ENCODE results near the gene RBM17. TPM values are rescaled to one million over a fixed set of nuclear protein-coding genes. Genes with fewer than 3 reads are reported as not detected.
A peak's percentile ranks its signal among the peaks of the same experiment; 100 is the strongest.
"Not testable (repeated sequence)": the region's sequence is repeated elsewhere in the genome, so short reads cannot be mapped to it uniquely, and the experiment has no call there.

Gene RBM17
- total and polyA plus RNA-seq, 4 donors: 16.5 to 44.8 (median 34.1) TPM

GRCh38 chr10:6140965-6141295 is 52.1 kb downstream of the RBM17 start:
- Histone ChIP-seq H3K27ac (ENCODE audit: low read depth in 1 of 2, low read length in 2 of 2) (peak overlapping the region in 1 of 2 donors; percentile 41), H3K27me3 (ENCODE audit: control insufficient read depth in 4 of 4, insufficient read depth in 4 of 4, low read length in 3 of 4) (no peaks in the 10 kb centered on the region), H3K4me3 (ENCODE audit: low read depth in 1 of 3, low read length in 3 of 3) (peak overlapping the region in 2 of 3 donors; percentile 5 to 41), H3K36me3 (ENCODE audit: control insufficient read depth in 4 of 4, insufficient read depth in 3 of 4, low read depth in 1 of 4, low read length in 3 of 4) (no peaks in the 10 kb centered on the region), H3K9ac (ENCODE audit: low read depth in 1 of 2, low read length in 2 of 2) (no peak overlapping the region), H3K9me3 (ENCODE audit: control insufficient read depth in 4 of 4, low read length in 3 of 4) (no peaks in the 10 kb centered on the region), H3K4me1 (ENCODE audit: control insufficient read depth in 4 of 4, insufficient read depth in 4 of 4, low read length in 3 of 4) (peaks cover 0 to 9% (median 5%) of the 10 kb centered on the region in 4 donors)
- 82% methylated on average over 8 of the region's 8 CpGs for WGBS
- TF ChIP-seq HNF4G (IDR thresholded peaks at IDR 0.05): no peak
- no peak for DNase-seq (ENCODE audit: low spot score)

DNA sequence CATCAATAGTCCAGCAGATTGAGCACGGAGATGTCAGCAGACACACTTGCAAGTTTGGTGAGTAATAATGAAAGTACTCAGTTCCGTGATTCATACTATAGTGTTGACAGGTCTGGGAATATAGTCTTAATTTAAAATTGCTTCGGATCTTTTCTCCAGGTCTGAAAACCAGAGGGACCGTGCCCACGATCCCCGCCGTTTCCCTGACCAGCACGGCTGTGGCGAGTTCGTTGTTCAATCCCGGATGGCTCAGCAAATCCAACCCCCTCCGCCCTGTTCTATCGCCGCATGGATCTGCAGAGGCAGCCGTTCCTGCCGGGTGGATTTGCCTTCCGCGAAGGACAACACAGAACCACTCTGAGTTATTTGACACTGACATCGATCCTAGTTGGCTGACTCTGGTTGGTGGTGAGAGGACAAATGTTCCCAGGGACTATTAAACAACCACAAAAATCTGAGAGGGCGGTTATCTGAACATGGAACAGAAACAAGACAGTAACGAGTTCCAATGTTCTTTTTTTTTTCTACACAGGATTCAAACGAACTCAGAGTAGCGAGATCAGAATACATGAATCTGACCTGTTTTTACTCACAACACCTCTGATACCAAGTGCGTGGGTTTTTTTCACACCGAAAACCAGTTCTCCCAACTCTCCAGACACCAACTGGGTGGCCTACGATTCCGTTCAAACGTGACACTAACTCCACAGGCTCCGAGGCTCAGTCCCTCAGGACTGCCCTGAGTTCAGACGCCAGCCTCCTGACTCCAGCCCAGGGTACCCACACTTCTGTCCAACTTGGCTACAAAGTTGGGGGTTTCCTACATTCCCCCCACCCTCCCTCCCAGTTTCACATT is 52.7 kb downstream of the RBM17 start:
- Histone ChIP-seq H3K27me3 (ENCODE audit: control insufficient read depth in 4 of 4, insufficient read depth in 4 of 4, low read length in 3 of 4) (no peaks in the 10 kb centered on the region), H3K4me1 (ENCODE audit: control insufficient read depth in 4 of 4, insufficient read depth in 4 of 4, low read length in 3 of 4) (peaks cover 0 to 9% (median 5%) of the 10 kb centered on the region in 4 donors), H3K27ac (ENCODE audit: low read depth in 1 of 2, low read length in 2 of 2) (peak overlapping the region; percentile 26 to 41), H3K36me3 (ENCODE audit: control insufficient read depth in 4 of 4, insufficient read depth in 3 of 4, low read depth in 1 of 4, low read length in 3 of 4) (no peaks in the 10 kb centered on the region), H3K9me3 (ENCODE audit: control insufficient read depth in 4 of 4, low read length in 3 of 4) (no peaks in the 10 kb centered on the region), H3K4me3 (ENCODE audit: low read depth in 1 of 3, low read length in 3 of 3) (peak overlapping the region in 2 of 3 donors; percentile 5 to 41), H3K9ac (ENCODE audit: low read depth in 1 of 2, low read length in 2 of 2) (peak overlapping the region; percentile 11 to 29)
- TF ChIP-seq, protein P1, sequence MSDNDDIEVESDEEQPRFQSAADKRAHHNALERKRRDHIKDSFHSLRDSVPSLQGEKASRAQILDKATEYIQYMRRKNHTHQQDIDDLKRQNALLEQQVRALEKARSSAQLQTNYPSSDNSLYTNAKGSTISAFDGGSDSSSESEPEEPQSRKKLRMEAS (IDR thresholded peaks at IDR 0.05): no peak
- TF ChIP-seq, protein P2, sequence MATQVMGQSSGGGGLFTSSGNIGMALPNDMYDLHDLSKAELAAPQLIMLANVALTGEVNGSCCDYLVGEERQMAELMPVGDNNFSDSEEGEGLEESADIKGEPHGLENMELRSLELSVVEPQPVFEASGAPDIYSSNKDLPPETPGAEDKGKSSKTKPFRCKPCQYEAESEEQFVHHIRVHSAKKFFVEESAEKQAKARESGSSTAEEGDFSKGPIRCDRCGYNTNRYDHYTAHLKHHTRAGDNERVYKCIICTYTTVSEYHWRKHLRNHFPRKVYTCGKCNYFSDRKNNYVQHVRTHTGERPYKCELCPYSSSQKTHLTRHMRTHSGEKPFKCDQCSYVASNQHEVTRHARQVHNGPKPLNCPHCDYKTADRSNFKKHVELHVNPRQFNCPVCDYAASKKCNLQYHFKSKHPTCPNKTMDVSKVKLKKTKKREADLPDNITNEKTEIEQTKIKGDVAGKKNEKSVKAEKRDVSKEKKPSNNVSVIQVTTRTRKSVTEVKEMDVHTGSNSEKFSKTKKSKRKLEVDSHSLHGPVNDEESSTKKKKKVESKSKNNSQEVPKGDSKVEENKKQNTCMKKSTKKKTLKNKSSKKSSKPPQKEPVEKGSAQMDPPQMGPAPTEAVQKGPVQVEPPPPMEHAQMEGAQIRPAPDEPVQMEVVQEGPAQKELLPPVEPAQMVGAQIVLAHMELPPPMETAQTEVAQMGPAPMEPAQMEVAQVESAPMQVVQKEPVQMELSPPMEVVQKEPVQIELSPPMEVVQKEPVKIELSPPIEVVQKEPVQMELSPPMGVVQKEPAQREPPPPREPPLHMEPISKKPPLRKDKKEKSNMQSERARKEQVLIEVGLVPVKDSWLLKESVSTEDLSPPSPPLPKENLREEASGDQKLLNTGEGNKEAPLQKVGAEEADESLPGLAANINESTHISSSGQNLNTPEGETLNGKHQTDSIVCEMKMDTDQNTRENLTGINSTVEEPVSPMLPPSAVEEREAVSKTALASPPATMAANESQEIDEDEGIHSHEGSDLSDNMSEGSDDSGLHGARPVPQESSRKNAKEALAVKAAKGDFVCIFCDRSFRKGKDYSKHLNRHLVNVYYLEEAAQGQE (IDR thresholded peaks at IDR 0.05): no peak
- TF ChIP-seq GABPA (IDR thresholded peaks at IDR 0.05 in 1 of 2, conservative IDR thresholded peaks at IDR 0.05 in 1 of 2): no peak
- TF ChIP-seq JUND (IDR thresholded peaks at IDR 0.05): peak in 1 of 2 donors; percentile 36
- no peak for DNase-seq (ENCODE audit: low spot score)
- 52% methylated on average over 30 of the region's 30 CpGs for WGBS

DNA sequence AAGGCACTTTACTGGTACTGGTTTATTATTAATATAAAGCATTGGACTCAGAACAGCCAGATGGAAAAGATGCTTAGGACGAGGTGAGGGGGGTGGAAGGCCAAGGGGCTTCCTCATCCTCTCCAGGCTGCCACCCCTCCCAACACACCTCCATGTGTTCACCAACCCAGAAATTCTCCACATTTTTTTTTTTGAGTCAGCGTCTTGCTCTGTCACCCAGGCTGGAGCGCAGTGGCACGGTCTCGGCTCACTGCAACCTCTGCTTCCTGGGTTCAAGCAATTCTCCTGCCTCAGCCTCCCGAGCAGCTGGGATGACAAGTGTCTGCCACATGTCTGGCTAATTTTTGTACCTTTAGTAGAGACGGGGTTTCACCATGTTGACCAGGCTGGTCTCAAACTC is 53.4 kb downstream of the RBM17 start:
- not testable (repeated sequence) for H3K9me3 ChIP-seq (ENCODE audit: control insufficient read depth in 4 of 4, low read length in 3 of 4); H3K27ac ChIP-seq (ENCODE audit: low read depth in 1 of 2, low read length in 2 of 2); H3K9ac ChIP-seq (ENCODE audit: low read depth in 1 of 2, low read length in 2 of 2); DNase-seq (ENCODE audit: low spot score); H3K36me3 ChIP-seq (ENCODE audit: control insufficient read depth in 4 of 4, insufficient read depth in 3 of 4, low read depth in 1 of 4, low read length in 3 of 4); H3K4me3 ChIP-seq (ENCODE audit: low read depth in 1 of 3, low read length in 3 of 3); H3K4me1 ChIP-seq (ENCODE audit: control insufficient read depth in 4 of 4, insufficient read depth in 4 of 4, low read length in 3 of 4); H3K27me3 ChIP-seq (ENCODE audit: control insufficient read depth in 4 of 4, insufficient read depth in 4 of 4, low read length in 3 of 4)
- 90% methylated on average over 7 of the region's 7 CpGs for WGBS

- H3K36me3 ChIP-seq (ENCODE audit: control insufficient read depth in 4 of 4, insufficient read depth in 3 of 4, low read depth in 1 of 4, low read length in 3 of 4): no peaks in the 10 kb centered on the region
- no peak overlapping the region for H3K27ac ChIP-seq (ENCODE audit: low read depth in 1 of 2, low read length in 2 of 2)
- H3K4me3 ChIP-seq (ENCODE audit: low read depth in 1 of 3, low read length in 3 of 3): no peak overlapping the region
- whole genome bisulfite sequencing: 93% methylated on average over 7 of the region's 7 CpGs
- DNase-seq (ENCODE audit: low spot score): no peak
- no peaks in the 10 kb centered on the region for H3K27me3 ChIP-seq (ENCODE audit: control insufficient read depth in 4 of 4, insufficient read depth in 4 of 4, low read length in 3 of 4)
- peaks cover 0 to 9% (median 5%) of the 10 kb centered on the region in 4 donors for H3K4me1 ChIP-seq (ENCODE audit: control insufficient read depth in 4 of 4, insufficient read depth in 4 of 4, low read length in 3 of 4)
- H3K9ac ChIP-seq (ENCODE audit: low read depth in 1 of 2, low read length in 2 of 2): no peak overlapping the region
- no peaks in the 10 kb centered on the region for H3K9me3 ChIP-seq (ENCODE audit: control insufficient read depth in 4 of 4, low read length in 3 of 4)
- TF ChIP-seq, protein P3, sequence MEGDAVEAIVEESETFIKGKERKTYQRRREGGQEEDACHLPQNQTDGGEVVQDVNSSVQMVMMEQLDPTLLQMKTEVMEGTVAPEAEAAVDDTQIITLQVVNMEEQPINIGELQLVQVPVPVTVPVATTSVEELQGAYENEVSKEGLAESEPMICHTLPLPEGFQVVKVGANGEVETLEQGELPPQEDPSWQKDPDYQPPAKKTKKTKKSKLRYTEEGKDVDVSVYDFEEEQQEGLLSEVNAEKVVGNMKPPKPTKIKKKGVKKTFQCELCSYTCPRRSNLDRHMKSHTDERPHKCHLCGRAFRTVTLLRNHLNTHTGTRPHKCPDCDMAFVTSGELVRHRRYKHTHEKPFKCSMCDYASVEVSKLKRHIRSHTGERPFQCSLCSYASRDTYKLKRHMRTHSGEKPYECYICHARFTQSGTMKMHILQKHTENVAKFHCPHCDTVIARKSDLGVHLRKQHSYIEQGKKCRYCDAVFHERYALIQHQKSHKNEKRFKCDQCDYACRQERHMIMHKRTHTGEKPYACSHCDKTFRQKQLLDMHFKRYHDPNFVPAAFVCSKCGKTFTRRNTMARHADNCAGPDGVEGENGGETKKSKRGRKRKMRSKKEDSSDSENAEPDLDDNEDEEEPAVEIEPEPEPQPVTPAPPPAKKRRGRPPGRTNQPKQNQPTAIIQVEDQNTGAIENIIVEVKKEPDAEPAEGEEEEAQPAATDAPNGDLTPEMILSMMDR (IDR thresholded peaks at IDR 0.05; ENCODE audit: low read depth, low read length, missing input control): no peak
- TF ChIP-seq TAF1 (conservative IDR thresholded peaks at IDR 0.05) (no peak), FOXA1 (IDR thresholded peaks at IDR 0.05) (no peak), JUND (IDR thresholded peaks at IDR 0.05) (no peak), NR2F2 (IDR thresholded peaks at IDR 0.05) (no peak), RAD21 (IDR thresholded peaks at IDR 0.05) (no peak), GABPA (IDR thresholded peaks at IDR 0.05 in 1 of 2, conservative IDR thresholded peaks at IDR 0.05 in 1 of 2) (no peak), YY1 (IDR thresholded peaks at IDR 0.05) (no peak)
- TF ChIP-seq, protein P4, sequence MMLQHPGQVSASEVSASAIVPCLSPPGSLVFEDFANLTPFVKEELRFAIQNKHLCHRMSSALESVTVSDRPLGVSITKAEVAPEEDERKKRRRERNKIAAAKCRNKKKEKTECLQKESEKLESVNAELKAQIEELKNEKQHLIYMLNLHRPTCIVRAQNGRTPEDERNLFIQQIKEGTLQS (IDR thresholded peaks at IDR 0.05): no peak
- TF ChIP-seq, protein P2 (IDR thresholded peaks at IDR 0.05): no peak
Observed at GRCh38 chr10:6142644-6143043, 53.8 kb downstream of the RBM17 start.
